Lung (tissue), 12 donors: ENCODE measurements around the gene SLC7A8. TPM values are rescaled to one million over a fixed set of nuclear protein-coding genes. Genes with fewer than 3 reads are reported as not detected.

ENCODE experiments used
- ATAC-seq: fragments of 200-7000 bp; cut with Tn5 transposase; one replicate; pipeline ENCODE4 v1.9.1; 2020; ENCODE audit warnings: moderate number of reproducible peaks; ENCODE audit not compliant: insufficient read depth, low FRiP score
- DNase-seq, 3 donors: peaks; one replicate each; pipeline ENCODE4 v3.0.0-alpha.2; 2013 to 2017
- H3K27ac ChIP-seq, 2 donors: one replicate each; pipeline ENCODE4 v1.5.1; 2013; ENCODE audit warnings: mild to moderate bottlenecking in 2 of 2, moderate library complexity in 2 of 2, control low read depth in 1 of 2, inconsistent platforms in 1 of 2, low read depth in 1 of 2, low read length in 1 of 2
- H3K27me3 ChIP-seq, 3 donors: one replicate each; pipeline ENCODE4 v1.5.1; 2013; ENCODE audit warnings: low read length in 2 of 3; ENCODE audit not compliant: control insufficient read depth in 3 of 3, insufficient read depth in 3 of 3
- H3K36me3 ChIP-seq, 4 donors: one replicate each; pipeline ENCODE4 v1.5.1; 2013; ENCODE audit warnings: low read length in 4 of 4, mild to moderate bottlenecking in 1 of 4, moderate library complexity in 1 of 4; ENCODE audit not compliant: control insufficient read depth in 4 of 4, insufficient read depth in 4 of 4
- H3K4me1 ChIP-seq, 5 donors: one replicate each; pipeline ENCODE4 v1.5.1; 2013; ENCODE audit warnings: low read length in 5 of 5, mild to moderate bottlenecking in 2 of 5, moderate library complexity in 1 of 5; ENCODE audit not compliant: control insufficient read depth in 5 of 5, insufficient read depth in 5 of 5
- H3K4me3 ChIP-seq: one replicate; pipeline ENCODE4 v1.5.1; 2013; ENCODE audit warnings: mild to moderate bottlenecking, control low read depth, moderate library complexity
- H3K9ac ChIP-seq, 2 donors: one replicate each; pipeline ENCODE4 v1.5.1; 2013; ENCODE audit warnings: low read length in 2 of 2, control low read depth in 1 of 2; ENCODE audit not compliant: insufficient read depth in 1 of 2
- H3K9me3 ChIP-seq, 4 donors: one replicate each; pipeline ENCODE4 v1.5.1; 2013; ENCODE audit warnings: low read length in 3 of 4, mild to moderate bottlenecking in 1 of 4, moderate library complexity in 1 of 4; ENCODE audit not compliant: control insufficient read depth in 4 of 4, insufficient read depth in 3 of 4
- WGBS, 2 donors: extraction: QIAGEN DNeasy Blood & Tissue Kit; methylation state at CpG; one replicate each; pipeline ENCODE4 v1.1.7; 2013; 5-methylcytosine and 5-hydroxymethylcytosine counted together
- polyA plus RNA-seq, 2 donors: library from polyadenylated mRNA; stranded (reverse); fragments of 200-250 nt; gene quantifications; one replicate each; pipeline ENCODE4 v1.2.1, GENCODE V29; 2013
- total RNA-seq, 2 donors: library from RNA; depleted of rRNA in 1 of 2; stranded (reverse); fragments of >200 nt in 1 of 2; gene quantifications; one replicate each; pipeline ENCODE4 v1.2.1, GENCODE V29; 2014 to 2021
- TF ChIP-seq, protein P1 (sequence below): IDR thresholded peaks from 2 replicates; pipeline ENCODE4 v1.5.1; 2012; ENCODE audit warnings: mild to moderate bottlenecking; ENCODE audit errors: control extremely low read depth, extremely low read depth
- donor health status: control.
- donor health status: control.
- donor health status: Bipolar disorder and iron deficiency.
- donor health status: healthy.
- donor health status: DM: yes; HTN: yes; CAD: no.

SLC7A8 gene
- total and polyA plus RNA-seq, 4 donors, result 28.1 to 74.0 (median 41.9) TPM

DNA sequence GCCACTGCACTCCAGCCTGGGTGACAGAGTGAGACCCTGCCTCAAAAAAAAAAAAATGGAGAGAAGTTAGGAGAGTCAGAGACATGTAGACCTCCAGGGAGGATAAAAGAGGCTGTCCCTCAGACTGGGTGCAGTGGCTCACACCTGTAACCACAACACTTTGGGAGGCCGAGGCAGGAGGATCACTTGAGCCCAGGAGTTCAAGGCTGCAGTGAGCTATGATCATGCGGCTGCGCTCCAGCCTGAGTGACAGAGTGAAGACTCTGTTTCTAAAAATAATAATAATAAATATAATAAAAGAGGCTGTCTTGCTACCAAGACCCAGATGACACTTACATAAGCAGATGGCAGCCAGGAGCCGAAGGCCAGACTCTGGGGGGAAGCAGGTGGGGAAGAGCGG, 18.5 kb downstream of the SLC7A8 start:
- no peak overlapping the region for H3K27ac ChIP-seq
- no peak overlapping the region for H3K9ac ChIP-seq
- peaks cover 5 to 39% (median 19%) of the 10 kb centered on the region in 5 donors for H3K4me1 ChIP-seq
- ATAC-seq, result no peak
- 96 to 100% methylated on average over 5 of the region's 5 CpGs for WGBS, 2 donors
- TF ChIP-seq, protein P1, sequence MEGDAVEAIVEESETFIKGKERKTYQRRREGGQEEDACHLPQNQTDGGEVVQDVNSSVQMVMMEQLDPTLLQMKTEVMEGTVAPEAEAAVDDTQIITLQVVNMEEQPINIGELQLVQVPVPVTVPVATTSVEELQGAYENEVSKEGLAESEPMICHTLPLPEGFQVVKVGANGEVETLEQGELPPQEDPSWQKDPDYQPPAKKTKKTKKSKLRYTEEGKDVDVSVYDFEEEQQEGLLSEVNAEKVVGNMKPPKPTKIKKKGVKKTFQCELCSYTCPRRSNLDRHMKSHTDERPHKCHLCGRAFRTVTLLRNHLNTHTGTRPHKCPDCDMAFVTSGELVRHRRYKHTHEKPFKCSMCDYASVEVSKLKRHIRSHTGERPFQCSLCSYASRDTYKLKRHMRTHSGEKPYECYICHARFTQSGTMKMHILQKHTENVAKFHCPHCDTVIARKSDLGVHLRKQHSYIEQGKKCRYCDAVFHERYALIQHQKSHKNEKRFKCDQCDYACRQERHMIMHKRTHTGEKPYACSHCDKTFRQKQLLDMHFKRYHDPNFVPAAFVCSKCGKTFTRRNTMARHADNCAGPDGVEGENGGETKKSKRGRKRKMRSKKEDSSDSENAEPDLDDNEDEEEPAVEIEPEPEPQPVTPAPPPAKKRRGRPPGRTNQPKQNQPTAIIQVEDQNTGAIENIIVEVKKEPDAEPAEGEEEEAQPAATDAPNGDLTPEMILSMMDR, result no peak
- H3K4me3 ChIP-seq, result no peak overlapping the region
- no peak for DNase-seq
- no peaks in the 10 kb centered on the region for H3K27me3 ChIP-seq
- H3K9me3 ChIP-seq, result no peaks in the 10 kb centered on the region
- peaks cover 0 to 36% (median 10%) of the 10 kb centered on the region in 4 donors for H3K36me3 ChIP-seq

DNA sequence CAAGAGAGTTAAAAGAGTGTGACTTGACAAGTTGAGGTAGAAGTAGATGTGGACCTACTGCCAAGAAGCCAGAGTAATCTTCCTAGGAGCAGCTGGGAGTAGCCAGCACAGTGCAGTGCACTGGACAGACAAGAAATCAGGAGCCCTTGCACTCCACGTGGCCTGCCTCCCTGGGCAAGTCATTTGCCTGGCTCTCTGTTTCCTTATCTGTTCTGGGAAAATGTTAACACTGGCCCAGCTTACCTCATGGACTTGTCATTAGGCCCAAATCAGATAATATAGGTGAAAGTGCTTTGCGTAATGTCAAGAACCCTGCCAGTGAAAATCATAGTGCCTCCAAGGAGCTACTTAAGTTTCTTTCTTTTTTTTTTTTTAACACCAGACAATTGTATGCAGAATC, 19.2 kb downstream of the SLC7A8 start:
- H3K4me1 ChIP-seq, result peaks cover 5 to 46% (median 24%) of the 10 kb centered on the region in 5 donors
- H3K27ac ChIP-seq, result peak overlapping the region in 1 of 2 donors; percentile 49
- peak; percentile 56 for ATAC-seq
- no peak for DNase-seq
- H3K9me3 ChIP-seq, result no peaks in the 10 kb centered on the region
- TF ChIP-seq, protein P1, result no peak
- 60 to 78% methylated on average over 2 of the region's 2 CpGs for WGBS, 2 donors
- no peak overlapping the region for H3K4me3 ChIP-seq
- H3K36me3 ChIP-seq, result peaks cover 0 to 36% (median 10%) of the 10 kb centered on the region in 4 donors
- H3K9ac ChIP-seq, result no peak overlapping the region
- H3K27me3 ChIP-seq, result no peaks in the 10 kb centered on the region

DNA sequence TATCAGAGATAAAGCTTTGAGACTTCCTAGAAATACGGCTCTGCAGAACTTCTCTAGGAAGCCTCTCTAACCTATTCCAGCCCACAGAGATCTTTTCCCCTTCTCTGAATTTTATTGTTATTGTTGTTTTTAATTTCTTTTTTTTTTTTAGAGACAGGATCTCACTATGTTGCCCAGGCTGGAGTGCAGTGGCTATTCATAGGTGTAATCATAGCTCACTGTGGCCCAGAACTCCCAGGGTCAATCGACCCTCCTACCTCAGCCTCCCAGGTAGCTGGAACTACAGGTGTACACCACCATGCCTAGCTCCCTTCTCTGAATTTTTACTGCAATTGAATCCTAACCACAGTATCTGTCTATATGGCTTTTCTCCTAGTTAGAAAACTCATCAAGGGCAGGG, 19.6 kb downstream of the SLC7A8 start:
- no peak for DNase-seq
- Histone ChIP-seq H3K27me3 (no peaks in the 10 kb centered on the region), H3K36me3 (peaks cover 0 to 36% (median 10%) of the 10 kb centered on the region in 4 donors), H3K4me1 (peaks cover 5 to 49% (median 23%) of the 10 kb centered on the region in 5 donors), H3K27ac (peak overlapping the region in 1 of 2 donors; percentile 49), H3K4me3 (no peak overlapping the region), H3K9ac (no peak overlapping the region), H3K9me3 (no peaks in the 10 kb centered on the region)
- ATAC-seq, result no peak
- TF ChIP-seq, protein P1, result no peak
- 82 to 85% methylated on average over 2 of the region's 2 CpGs for WGBS, 2 donors

DNA sequence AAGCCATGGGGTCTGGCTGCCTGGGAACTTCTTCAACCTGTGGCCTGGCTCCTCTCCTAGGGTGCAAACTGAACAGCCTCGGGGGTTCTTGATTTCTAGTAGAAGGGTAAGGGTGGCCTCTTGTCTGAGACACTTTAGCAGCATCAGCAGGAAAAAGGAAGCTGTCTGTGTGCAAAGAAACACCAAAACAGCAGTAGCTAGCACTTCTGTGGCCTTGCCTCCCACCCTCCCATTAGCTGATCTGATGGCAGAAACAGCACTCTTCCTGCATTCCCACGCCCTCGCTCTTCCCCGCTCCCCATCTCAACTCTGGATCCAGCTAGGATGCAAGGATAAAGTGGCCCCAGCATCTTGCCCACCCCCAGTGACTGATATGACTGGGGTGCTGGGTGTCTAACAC, 20.7 kb downstream of the SLC7A8 start:
- H3K9me3 ChIP-seq, result no peaks in the 10 kb centered on the region
- no peak overlapping the region for H3K9ac ChIP-seq
- H3K4me1 ChIP-seq, result peaks cover 0 to 48% (median 16%) of the 10 kb centered on the region in 5 donors
- 42 to 66% methylated on average over 4 of the region's 4 CpGs for WGBS, 2 donors
- no peaks in the 10 kb centered on the region for H3K27me3 ChIP-seq
- TF ChIP-seq, protein P1, result no peak
- ATAC-seq (no peak), DNase-seq (no peak)
- peaks cover 0 to 36% (median 10%) of the 10 kb centered on the region in 4 donors for H3K36me3 ChIP-seq
- no peak overlapping the region for H3K4me3 ChIP-seq
- no peak overlapping the region for H3K27ac ChIP-seq
